GM21515 (cell line): ENCODE measurements around the gene HCN1.
"Not testable (repeated sequence)": the region's sequence is repeated elsewhere in the genome, so short reads cannot be mapped to it uniquely, and the experiment has no call there.

Experiments used
- ATAC-seq: cut with Tn5 transposase; IDR thresholded peaks from one replicate; pipeline ENCODE4 v1.9.1; 2021; ENCODE audit not compliant: unreplicated experiment

The HCN1 gene

GRCh38 chr5:45437752-45438151, 258.4 kb downstream of the HCN1 start:
- ATAC-seq = no peak

GRCh38 chr5:45417285-45417998, 278.7 kb downstream of the HCN1 start:
- ATAC-seq = no peak

GRCh38 chr5:45414620-45415573, 281.3 kb downstream of the HCN1 start:
- ATAC-seq = no peak

GRCh38 chr5:45411971-45412612, 284.1 kb downstream of the HCN1 start:
- ATAC-seq = no peak

GRCh38 chr5:45410304-45410995, 285.7 kb downstream of the HCN1 start:
- no peak for ATAC-seq

- no peak for ATAC-seq
Observed at GRCh38 chr5:45408067-45408466, 288.1 kb downstream of the HCN1 start.

- no peak for ATAC-seq
Observed at GRCh38 chr5:45402804-45403455, 293.2 kb downstream of the HCN1 start.

- ATAC-seq = no peak
Observed at GRCh38 chr5:45399041-45399440, 297.1 kb downstream of the HCN1 start.

- ATAC-seq = no peak
Observed at GRCh38 chr5:45385321-45386058, 310.7 kb downstream of the HCN1 start.

- no peak for ATAC-seq
Observed at GRCh38 chr5:45383985-45384384, 312.2 kb downstream of the HCN1 start.

- ATAC-seq = no peak
Observed at GRCh38 chr5:45382583-45382982, 313.6 kb downstream of the HCN1 start.

GRCh38 chr5:45376417-45376816, 319.8 kb downstream of the HCN1 start:
- no peak for ATAC-seq

GRCh38 chr5:45372629-45373028, 323.6 kb downstream of the HCN1 start:
- ATAC-seq = no peak

GRCh38 chr5:45371423-45371822, 324.8 kb downstream of the HCN1 start:
- ATAC-seq = not testable (repeated sequence)

- ATAC-seq = no peak
Observed at GRCh38 chr5:45355189-45355992, 340.8 kb downstream of the HCN1 start.

- no peak for ATAC-seq
Observed at GRCh38 chr5:45336464-45336863, 359.7 kb downstream of the HCN1 start.

- no peak for ATAC-seq
Observed at GRCh38 chr5:45335978-45336377, 360.2 kb downstream of the HCN1 start.

GRCh38 chr5:45335346-45335745, 360.8 kb downstream of the HCN1 start:
- no peak for ATAC-seq

- ATAC-seq = no peak
Observed at GRCh38 chr5:45334939-45335338, 361.2 kb downstream of the HCN1 start.
